GM12891 (cell line): ENCODE data around the gene EIF4E2.

Source experiments
- POLR2A ChIP-seq: IDR thresholded peaks from 2 replicates; pipeline ENCODE4 v1.6.1; 2011; ENCODE audit warnings: low read depth, low read length, control low read depth
- POU2F2 ChIP-seq: IDR thresholded peaks from 2 replicates; pipeline ENCODE4 v1.6.1; 2011; ENCODE audit warnings: low read depth, mild to moderate bottlenecking, control low read depth, low read length, moderate library complexity
- TAF1 ChIP-seq: IDR thresholded peaks from 2 replicates; pipeline ENCODE4 v1.6.1; 2011; ENCODE audit warnings: low read depth, low read length, control low read depth

GRCh38 chr2:232503809-232504323 lies 46.6 kb upstream of the EIF4E2 start:
- TF ChIP-seq POU2F2 = no peak
- TF ChIP-seq POLR2A = no peak
- TF ChIP-seq TAF1 = no peak
